GM23338 (cell line): Measurements from ENCODE around the gene BRI3BP. TPM values are rescaled to one million over a fixed set of nuclear protein-coding genes. Genes with fewer than 3 reads are reported as not detected.
"Not testable (repeated sequence)": the region's sequence is repeated elsewhere in the genome, so short reads cannot be mapped to it uniquely, and the experiment has no call there.

Experiments
- ATAC-seq: fragments of 200-7000 bp; cut with Tn5 transposase; 3 replicates; pipeline ENCODE4 v1.9.1; 2020
- DNase-seq: peaks from one replicate; pipeline ENCODE4 v3.0.0-alpha.2; 2015; ENCODE audit warnings: low spot score
- H2AFZ ChIP-seq: fragments of 200-600 bp; sonication (generic); 2 replicates; pipeline ENCODE4 v1.8.0; 2016; ENCODE audit warnings: antibody characterized with exemption, mild to moderate bottlenecking, moderate library complexity
- H3F3A ChIP-seq: fragments of 200-600 bp; sonication (generic); replicated peaks from 2 replicates; pipeline ENCODE4 v1.8.0; 2017; ENCODE audit warnings: antibody characterized with exemption, mixed run types, low read depth
- H3K27ac ChIP-seq: fragments of 200-600 bp; sonication (generic); 2 replicates; pipeline ENCODE4 v1.6.1; 2016; ENCODE audit warnings: low read depth
- H3K27me3 ChIP-seq: fragments of 200-600 bp; sonication (generic); 2 replicates; pipeline ENCODE4 v1.8.0; 2016; ENCODE audit warnings: mild to moderate bottlenecking, mixed run types, moderate library complexity; ENCODE audit not compliant: insufficient read depth
- H3K36me3 ChIP-seq: fragments of 200-600 bp; sonication (generic); 2 replicates; pipeline ENCODE4 v1.8.0; 2016; ENCODE audit warnings: mild to moderate bottlenecking; ENCODE audit not compliant: insufficient read depth
- H3K4me1 ChIP-seq: fragments of 200-600 bp; sonication (generic); 2 replicates; pipeline ENCODE4 v1.8.0; 2016; ENCODE audit warnings: mild to moderate bottlenecking, moderate library complexity; ENCODE audit not compliant: insufficient read depth
- H3K4me2 ChIP-seq: fragments of 200-600 bp; sonication (generic); 2 replicates; pipeline ENCODE4 v1.7.1; 2017; ENCODE audit warnings: mixed run types
- H3K4me3 ChIP-seq: fragments of 200-600 bp; sonication (generic); 2 replicates; pipeline ENCODE4 v1.6.1; 2016; ENCODE audit warnings: mixed run types
- H3K79me2 ChIP-seq: fragments of 200-600 bp; sonication (generic); replicated peaks from 2 replicates; pipeline ENCODE4 v1.8.0; 2017; ENCODE audit warnings: mild to moderate bottlenecking; ENCODE audit not compliant: insufficient read depth
- H3K9me2 ChIP-seq: fragments of 200-600 bp; sonication (generic); 2 replicates; pipeline ENCODE4 v1.8.0; 2017; ENCODE audit not compliant: insufficient read depth
- H4K20me1 ChIP-seq: fragments of 200-600 bp; sonication (generic); replicated peaks from 2 replicates; pipeline ENCODE4 v1.8.0; 2017; ENCODE audit warnings: mild to moderate bottlenecking; ENCODE audit not compliant: insufficient read depth
- H3K27ac Mint-ChIP-seq: 2 replicates; pipeline ENCODE4 v1.8.0; 2020; ENCODE audit warnings: inconsistent platforms, mild to moderate bottlenecking, moderate library complexity, mixed read lengths
- H3K27me3 Mint-ChIP-seq: 3 replicates; pipeline ENCODE4 v1.8.0; 2022; ENCODE audit warnings: low read depth, mild to moderate bottlenecking, moderate library complexity, mixed read lengths, inconsistent platforms; ENCODE audit not compliant: insufficient read depth, poor library complexity
- H3K36me3 Mint-ChIP-seq: 3 replicates; pipeline ENCODE4 v1.8.0; 2021; ENCODE audit warnings: low read depth, mild to moderate bottlenecking, inconsistent platforms, moderate library complexity, mixed read lengths
- H3K4me1 Mint-ChIP-seq: 3 replicates; pipeline ENCODE4 v1.8.0; 2020; ENCODE audit warnings: mild to moderate bottlenecking, inconsistent platforms, mixed read lengths
- H3K4me3 Mint-ChIP-seq: 3 replicates; pipeline ENCODE4 v1.8.0; 2021; ENCODE audit warnings: moderate library complexity, mild to moderate bottlenecking, inconsistent platforms, mixed read lengths
- H3K9me3 Mint-ChIP-seq: 3 replicates; pipeline ENCODE4 v1.8.0; 2020; ENCODE audit warnings: moderate library complexity, mild to moderate bottlenecking, inconsistent platforms, mixed read lengths
- CREB1 ChIP-seq: fragments of 250-450 bp; sonication (Bioruptor Pico); IDR thresholded peaks from 2 replicates; pipeline ENCODE4 v1.5.0; 2020; ENCODE audit warnings: low read depth, mild to moderate bottlenecking, moderate library complexity
- EZH2 ChIP-seq: fragments of 200-600 bp; sonication (generic); IDR thresholded peaks from one replicate; pipeline ENCODE4 v1.8.0; 2017; ENCODE audit warnings: antibody characterized with exemption, mild to moderate bottlenecking, low read depth; ENCODE audit not compliant: unreplicated experiment
- EZH2phosphoT487 ChIP-seq: fragments of 200-600 bp; sonication (generic); IDR thresholded peaks from one replicate; pipeline ENCODE4 v1.8.1; 2018; ENCODE audit warnings: antibody characterized with exemption; ENCODE audit not compliant: unreplicated experiment
- JUNB ChIP-seq: IDR thresholded peaks from one replicate; pipeline ENCODE4 v1.6.1; 2016; ENCODE audit warnings: antibody characterized with exemption; ENCODE audit not compliant: unreplicated experiment
- NANOG ChIP-seq: IDR thresholded peaks from 2 replicates; pipeline ENCODE4 v1.6.1; 2016; ENCODE audit warnings: antibody characterized with exemption, borderline replicate concordance
- ZNF114 ChIP-seq: fragments of 250-450 bp; sonication (Bioruptor Pico); IDR thresholded peaks from 2 replicates; pipeline ENCODE4 v1.5.0; 2020; ENCODE audit warnings: mild to moderate bottlenecking, moderate library complexity
- ZNF331 ChIP-seq: fragments of 250-450 bp; sonication (Bioruptor Pico); IDR thresholded peaks from 2 replicates; pipeline ENCODE4 v1.5.0; 2020; ENCODE audit warnings: low read depth, mild to moderate bottlenecking, moderate library complexity
- polyA plus RNA-seq: library from polyadenylated mRNA; unstranded; fragments of >200 nt; fragmentation: Nextera tagmentation; extraction: Ambion mirVana; gene quantifications from 2 replicates; pipeline ENCODE4 v1.2.1, GENCODE V29; 2016
- total RNA-seq: library from RNA; depleted of rRNA; stranded (reverse); fragments of >200 nt; shearing (Covaris generic); gene quantifications from 2 replicates; pipeline ENCODE4 v1.2.3, GENCODE V29; 2014
- TF ChIP-seq, protein P1 (sequence below), 2 experiments: fragments of 200-600 bp in 1 of 2; sonication (generic) in 1 of 2; conservative IDR thresholded peaks; 2 replicates each; pipeline versions ENCODE4 v1.5.1 to v1.6.1; 2016 to 2017; ENCODE audit warnings: antibody characterized with exemption in 2 of 2, low read depth in 2 of 2, mild to moderate bottlenecking in 2 of 2, moderate library complexity in 1 of 2
- TF ChIP-seq, protein P2 (sequence below): IDR thresholded peaks from one replicate; pipeline ENCODE4 v1.6.1; 2018; ENCODE audit warnings: antibody characterized with exemption; ENCODE audit not compliant: unreplicated experiment

The BRI3BP gene
- total and polyA plus RNA-seq, 2 experiments from 2014 or later, result 5.8 to 10.7 TPM

DNA sequence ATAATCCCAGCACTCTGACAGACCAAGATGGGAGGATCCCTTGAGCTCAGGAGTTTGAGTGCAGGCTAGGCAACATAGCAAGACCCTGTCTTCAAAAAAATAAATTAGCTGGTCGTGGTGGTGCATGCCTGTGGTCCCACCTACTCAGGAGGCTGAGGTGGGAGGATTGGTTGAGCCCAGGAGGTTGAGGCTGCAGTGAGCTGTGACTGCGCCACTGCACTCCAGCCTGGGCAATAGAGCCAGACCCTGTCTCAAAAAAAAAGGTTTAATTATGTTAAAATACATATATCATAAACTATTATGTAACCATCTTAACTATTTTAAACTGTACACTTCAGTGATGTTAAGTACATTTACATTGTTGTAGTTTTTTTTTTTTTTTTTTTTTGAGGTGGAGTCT is 80.8 kb downstream of the BRI3BP start:
- H3K27me3 ChIP-seq, H3K4me3 ChIP-seq, DNase-seq, ATAC-seq, H2AFZ ChIP-seq, H3K27me3 Mint-ChIP-seq, H3K4me1 ChIP-seq, H3K4me2 ChIP-seq, H3F3A ChIP-seq, H3K4me3 Mint-ChIP-seq, H3K27ac Mint-ChIP-seq, H3K4me1 Mint-ChIP-seq, H3K9me3 Mint-ChIP-seq, H3K9me2 ChIP-seq: not testable (repeated sequence)
- peaks cover 40% of the 10 kb centered on the region for H3K36me3 Mint-ChIP-seq
- peaks cover 36% of the 10 kb centered on the region for H3K36me3 ChIP-seq
- peak overlapping the region; percentile 27; the same call in 1 of the 2 replicates for H3K27ac ChIP-seq
- peaks cover 48% of the 10 kb centered on the region for H3K79me2 ChIP-seq
- H4K20me1 ChIP-seq, result peaks cover 35% of the 10 kb centered on the region

DNA sequence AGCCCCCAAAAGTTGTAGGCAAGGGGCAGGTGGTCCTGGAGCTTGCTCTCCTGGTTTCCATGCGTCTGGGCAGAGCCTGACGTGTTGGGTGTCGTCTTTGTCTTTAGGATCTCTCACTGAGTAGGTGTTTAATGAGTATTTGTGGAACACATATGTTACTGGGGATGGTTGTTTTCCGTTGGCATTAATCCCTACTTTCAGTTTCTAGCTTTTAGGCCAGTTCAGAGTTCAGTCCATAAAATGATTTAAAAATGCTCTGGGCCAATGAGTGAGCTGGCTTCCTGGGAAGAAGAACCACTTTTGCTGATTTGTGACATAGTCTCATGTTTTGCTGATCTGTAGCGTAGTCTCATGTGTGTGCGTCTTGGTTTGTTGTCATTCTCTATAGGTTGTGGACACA is 82.7 kb downstream of the BRI3BP start:
- Mint-ChIP-seq H3K27me3 (no peaks in the 10 kb centered on the region), H3K4me1 (no peaks in the 10 kb centered on the region), H3K9me3 (no peaks in the 10 kb centered on the region), H3K36me3 (peaks cover 48% of the 10 kb centered on the region), H3K4me3 (no peak overlapping the region), H3K27ac (no peak overlapping the region)
- TF ChIP-seq, protein P1, sequence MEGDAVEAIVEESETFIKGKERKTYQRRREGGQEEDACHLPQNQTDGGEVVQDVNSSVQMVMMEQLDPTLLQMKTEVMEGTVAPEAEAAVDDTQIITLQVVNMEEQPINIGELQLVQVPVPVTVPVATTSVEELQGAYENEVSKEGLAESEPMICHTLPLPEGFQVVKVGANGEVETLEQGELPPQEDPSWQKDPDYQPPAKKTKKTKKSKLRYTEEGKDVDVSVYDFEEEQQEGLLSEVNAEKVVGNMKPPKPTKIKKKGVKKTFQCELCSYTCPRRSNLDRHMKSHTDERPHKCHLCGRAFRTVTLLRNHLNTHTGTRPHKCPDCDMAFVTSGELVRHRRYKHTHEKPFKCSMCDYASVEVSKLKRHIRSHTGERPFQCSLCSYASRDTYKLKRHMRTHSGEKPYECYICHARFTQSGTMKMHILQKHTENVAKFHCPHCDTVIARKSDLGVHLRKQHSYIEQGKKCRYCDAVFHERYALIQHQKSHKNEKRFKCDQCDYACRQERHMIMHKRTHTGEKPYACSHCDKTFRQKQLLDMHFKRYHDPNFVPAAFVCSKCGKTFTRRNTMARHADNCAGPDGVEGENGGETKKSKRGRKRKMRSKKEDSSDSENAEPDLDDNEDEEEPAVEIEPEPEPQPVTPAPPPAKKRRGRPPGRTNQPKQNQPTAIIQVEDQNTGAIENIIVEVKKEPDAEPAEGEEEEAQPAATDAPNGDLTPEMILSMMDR (conservative IDR thresholded peaks at IDR 0.05; ENCODE audit: low read depth in 2 of 2), result no peak
- no peak overlapping the region for H2AFZ ChIP-seq
- H3K27ac ChIP-seq, result no peak overlapping the region
- ATAC-seq, result no peak
- H3K27me3 ChIP-seq, result no peaks in the 10 kb centered on the region
- H3K4me3 ChIP-seq, result no peak overlapping the region
- H3K4me1 ChIP-seq, result no peaks in the 10 kb centered on the region
- no peak for DNase-seq
- peaks cover 30% of the 10 kb centered on the region for H3K79me2 ChIP-seq
- no peaks in the 10 kb centered on the region for H3K9me2 ChIP-seq
- H3K4me2 ChIP-seq, result no peak overlapping the region
- H4K20me1 ChIP-seq, result peaks cover 21% of the 10 kb centered on the region
- peaks cover 36% of the 10 kb centered on the region for H3K36me3 ChIP-seq
- H3F3A ChIP-seq, result 0 out of 2 replicates have a peak, but pooled peaks cover 6% of the 10 kb centered on the region

DNA sequence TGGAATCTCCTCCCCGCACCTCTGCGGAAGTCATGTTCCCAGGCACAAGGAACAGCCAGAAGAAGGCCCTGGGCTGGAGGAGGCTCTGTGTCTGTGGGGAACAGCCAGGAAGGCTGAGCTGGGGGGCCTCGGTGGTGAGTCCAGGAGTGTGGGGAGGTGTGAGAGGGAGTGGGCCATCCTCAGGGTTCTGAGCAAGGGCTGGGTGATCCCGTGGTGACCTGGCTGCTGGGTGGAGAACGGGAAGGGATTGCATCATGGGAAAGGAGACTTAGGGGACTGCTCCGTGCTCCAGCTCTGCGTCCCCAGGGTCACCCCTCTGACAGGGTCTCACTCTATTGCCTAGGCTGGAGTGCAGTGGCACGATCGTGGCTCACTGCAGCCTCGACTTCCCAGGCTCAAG is 85.6 kb downstream of the BRI3BP start:
- peaks cover 34% of the 10 kb centered on the region for H3K36me3 ChIP-seq
- no peak for DNase-seq
- peaks cover 8% of the 10 kb centered on the region for H4K20me1 ChIP-seq
- H3K9me2 ChIP-seq, result no peaks in the 10 kb centered on the region
- H3F3A ChIP-seq, result 0 out of 2 replicates have a peak, but pooled peaks cover 6% of the 10 kb centered on the region
- H3K9me3 Mint-ChIP-seq, result no peaks in the 10 kb centered on the region
- H3K36me3 Mint-ChIP-seq, result peaks cover 55% of the 10 kb centered on the region
- ATAC-seq, result no peak
- H3K27me3 ChIP-seq, result no peaks in the 10 kb centered on the region
- no peaks in the 10 kb centered on the region for H3K4me1 Mint-ChIP-seq
- no peak overlapping the region for H3K27ac ChIP-seq
- no peak overlapping the region for H3K4me3 ChIP-seq
- peaks cover 2% of the 10 kb centered on the region for H3K79me2 ChIP-seq
- H3K4me2 ChIP-seq, result no peak overlapping the region
- no peak overlapping the region for H2AFZ ChIP-seq
- H3K4me3 Mint-ChIP-seq, result no peak overlapping the region
- no peak overlapping the region; the same call in 1 of the 2 replicates for H3K27ac Mint-ChIP-seq
- no peaks in the 10 kb centered on the region for H3K27me3 Mint-ChIP-seq
- no peaks in the 10 kb centered on the region for H3K4me1 ChIP-seq
- TF ChIP-seq ZNF331 (CRISPR knock-in tag) (no peak), NANOG (no peak), EZH2phosphoT487 (no peak), JUNB (no peak), ZNF114 (CRISPR knock-in tag) (no peak), CREB1 (CRISPR knock-in tag) (no peak), EZH2 (no peak)
- TF ChIP-seq, protein P1 (conservative IDR thresholded peaks at IDR 0.05; ENCODE audit: low read depth in 2 of 2), result no peak
- TF ChIP-seq, protein P2, sequence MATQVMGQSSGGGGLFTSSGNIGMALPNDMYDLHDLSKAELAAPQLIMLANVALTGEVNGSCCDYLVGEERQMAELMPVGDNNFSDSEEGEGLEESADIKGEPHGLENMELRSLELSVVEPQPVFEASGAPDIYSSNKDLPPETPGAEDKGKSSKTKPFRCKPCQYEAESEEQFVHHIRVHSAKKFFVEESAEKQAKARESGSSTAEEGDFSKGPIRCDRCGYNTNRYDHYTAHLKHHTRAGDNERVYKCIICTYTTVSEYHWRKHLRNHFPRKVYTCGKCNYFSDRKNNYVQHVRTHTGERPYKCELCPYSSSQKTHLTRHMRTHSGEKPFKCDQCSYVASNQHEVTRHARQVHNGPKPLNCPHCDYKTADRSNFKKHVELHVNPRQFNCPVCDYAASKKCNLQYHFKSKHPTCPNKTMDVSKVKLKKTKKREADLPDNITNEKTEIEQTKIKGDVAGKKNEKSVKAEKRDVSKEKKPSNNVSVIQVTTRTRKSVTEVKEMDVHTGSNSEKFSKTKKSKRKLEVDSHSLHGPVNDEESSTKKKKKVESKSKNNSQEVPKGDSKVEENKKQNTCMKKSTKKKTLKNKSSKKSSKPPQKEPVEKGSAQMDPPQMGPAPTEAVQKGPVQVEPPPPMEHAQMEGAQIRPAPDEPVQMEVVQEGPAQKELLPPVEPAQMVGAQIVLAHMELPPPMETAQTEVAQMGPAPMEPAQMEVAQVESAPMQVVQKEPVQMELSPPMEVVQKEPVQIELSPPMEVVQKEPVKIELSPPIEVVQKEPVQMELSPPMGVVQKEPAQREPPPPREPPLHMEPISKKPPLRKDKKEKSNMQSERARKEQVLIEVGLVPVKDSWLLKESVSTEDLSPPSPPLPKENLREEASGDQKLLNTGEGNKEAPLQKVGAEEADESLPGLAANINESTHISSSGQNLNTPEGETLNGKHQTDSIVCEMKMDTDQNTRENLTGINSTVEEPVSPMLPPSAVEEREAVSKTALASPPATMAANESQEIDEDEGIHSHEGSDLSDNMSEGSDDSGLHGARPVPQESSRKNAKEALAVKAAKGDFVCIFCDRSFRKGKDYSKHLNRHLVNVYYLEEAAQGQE, result no peak
